HCT116 (cell line): ENCODE results near the gene SPPL2C. TPM values are rescaled to one million over a fixed set of nuclear protein-coding genes. Genes with fewer than 3 reads are reported as not detected.

Experiments
- ATAC-seq: fragments of 200-7000 bp; cut with Tn5 transposase; 2 replicates; pipeline ENCODE4 v1.9.1; 2020; ENCODE audit warnings: mild to moderate bottlenecking, moderate library complexity
- BruUV-seq: library from RNA; stranded (reverse); fragments of 400-500 nt; replicated peaks from 2 replicates; lab custom pipeline; 2021; lab: Mats Ljungman, UMichigan
- CTCF ChIA-PET: fragments of 300-600 bp; sonication (Branson Sonifier 250); formaldehyde crosslinking; loops from one replicate; lab custom pipeline; 2021; ENCODE audit warnings: antibody characterized with exemption; lab: Charles Lee
- POLR2A ChIA-PET: fragments of 300-600, 350-600 bp; sonication (Branson Sonifier 250); formaldehyde crosslinking; loops from one replicate; lab custom pipeline; 2021; ENCODE audit warnings: antibody characterized with exemption; lab: Charles Lee
- RAD21 ChIA-PET, 2 experiments: fragments of 300-600 bp; sonication (Branson Sonifier 250); formaldehyde crosslinking; loops; one replicate each; lab custom pipeline; 2023; ENCODE audit warnings: low total read pairs in 2 of 2; ENCODE audit not compliant: uncharacterized antibody in 2 of 2, unreplicated experiment in 2 of 2, low non-redundant PET in 1 of 2; lab: Charles Lee
- DNase-seq: peaks from one replicate; pipeline ENCODE4 v3.0.0-alpha.2; 2010; ENCODE audit warnings: low read depth, low spot score
- H2AFZ ChIP-seq: fragments of 200-600 bp; shearing (Covaris generic), sonication (generic); 2 replicates; pipeline ENCODE4 v1.6.1; 2017; ENCODE audit warnings: low read depth, mixed run types, mixed read lengths, antibody characterized with exemption, low read length; ENCODE audit not compliant: poor library complexity, severe bottlenecking
- H3K27ac ChIP-seq: 2 replicates; pipeline ENCODE4 v1.5.1; 2012; ENCODE audit warnings: low read depth, low read length
- H3K27me3 ChIP-seq: fragments of 200-600 bp; sonication (generic); 2 replicates; pipeline ENCODE4 v1.6.1; 2016; ENCODE audit warnings: mixed run types, low read length, mixed read lengths; ENCODE audit not compliant: insufficient read depth
- H3K36me3 ChIP-seq, 2 experiments: fragments of 200-500 bp in 1 of 2; fragments of 200-600 bp in 1 of 2; sonication (Bioruptor generic) in 1 of 2; sonication (generic) in 1 of 2; 2 replicates each; pipeline versions ENCODE4 v1.5.1 to v1.6.1; 2014 to 2016; ENCODE audit warnings: low read length in 2 of 2, inconsistent platforms in 1 of 2, mixed read lengths in 1 of 2, mixed run types in 1 of 2; ENCODE audit not compliant: insufficient read depth in 2 of 2, control insufficient read depth in 1 of 2
- H3K4me1 ChIP-seq, 2 experiments: fragments of 200-600 bp in 1 of 2; sonication (generic) in 1 of 2; 2 replicates each; pipeline versions ENCODE4 v1.5.1 to v1.6.1; 2012 to 2017; ENCODE audit warnings: low read length in 2 of 2, inconsistent platforms in 1 of 2, mild to moderate bottlenecking in 1 of 2, mixed read lengths in 1 of 2, mixed run types in 1 of 2, moderate library complexity in 1 of 2; ENCODE audit not compliant: insufficient read depth in 2 of 2, control insufficient read depth in 1 of 2
- H3K4me2 ChIP-seq: fragments of 200-600 bp; sonication (generic); 2 replicates; pipeline ENCODE4 v1.6.1; 2017; ENCODE audit warnings: mixed run types, low read length, mixed read lengths
- H3K4me3 ChIP-seq, 2 experiments: fragments of 200-600 bp in 1 of 2; sonication (generic) in 1 of 2; replicated peaks in 1 of 2; 2 replicates each; pipeline ENCODE4 v1.5.1; 2011 to 2016; ENCODE audit warnings: low read length in 2 of 2, control low read depth in 1 of 2, low read depth in 1 of 2, mild to moderate bottlenecking in 1 of 2, mixed read lengths in 1 of 2, mixed run types in 1 of 2
- H3K79me2 ChIP-seq: fragments of 200-600 bp; sonication (generic); 2 replicates; pipeline ENCODE4 v1.6.1; 2017; ENCODE audit warnings: mild to moderate bottlenecking, mixed run types, low read length, moderate library complexity, mixed read lengths; ENCODE audit not compliant: insufficient read depth
- H3K9ac ChIP-seq: fragments of 200-600 bp; sonication (generic); 2 replicates; pipeline ENCODE4 v1.6.1; 2016; ENCODE audit warnings: low read length, mixed read lengths
- H3K9me2 ChIP-seq: fragments of 200-600 bp; sonication (generic), shearing (Covaris generic); 2 replicates; pipeline ENCODE4 v1.6.1; 2017; ENCODE audit warnings: mixed run types, mild to moderate bottlenecking, moderate library complexity; ENCODE audit not compliant: insufficient read depth
- H3K9me3 ChIP-seq, 2 experiments: fragments of 200-500 bp in 1 of 2; fragments of 200-600 bp in 1 of 2; sonication (Bioruptor generic) in 1 of 2; sonication (generic) in 1 of 2; 2 replicates each; pipeline ENCODE4 v1.6.1; 2014 to 2017; ENCODE audit warnings: low read length in 2 of 2, mixed read lengths in 2 of 2, inconsistent platforms in 1 of 2, low read depth in 1 of 2, mild to moderate bottlenecking in 1 of 2, mixed run types in 1 of 2, moderate library complexity in 1 of 2; ENCODE audit not compliant: control insufficient read depth in 1 of 2, insufficient read depth in 1 of 2
- H4K20me1 ChIP-seq: fragments of 200-600 bp; sonication (generic), shearing (Covaris generic); 2 replicates; pipeline ENCODE4 v1.6.1; 2017; ENCODE audit warnings: mixed run types, mild to moderate bottlenecking, moderate library complexity; ENCODE audit not compliant: insufficient read depth
- CEBPB ChIP-seq: IDR thresholded peaks from 2 replicates; pipeline ENCODE4 v1.6.1; 2012; ENCODE audit warnings: low read depth
- CTCF ChIP-seq, 3 experiments: fragments of 200-600 bp in 1 of 3; sonication (generic) in 1 of 3; IDR thresholded peaks in 2 of 3; conservative IDR thresholded peaks in 1 of 3; 2 replicates each; pipeline ENCODE4 v1.5.1; 2012 to 2017; ENCODE audit warnings: low read depth in 2 of 3, low read length in 2 of 3, antibody characterized with exemption in 1 of 3, borderline replicate concordance in 1 of 3, control low read depth in 1 of 3, mild to moderate bottlenecking in 1 of 3, mixed read lengths in 1 of 3, mixed run types in 1 of 3, moderate library complexity in 1 of 3; ENCODE audit not compliant: insufficient read depth in 1 of 3
- EGR1 ChIP-seq: IDR thresholded peaks from 2 replicates; pipeline ENCODE4 v1.6.1; 2012; ENCODE audit warnings: low read depth
- ELF1 ChIP-seq: IDR thresholded peaks from 2 replicates; pipeline ENCODE4 v1.6.1; 2012; ENCODE audit warnings: low read depth, borderline replicate concordance
- FOSL1 ChIP-seq: IDR thresholded peaks from 2 replicates; pipeline ENCODE4 v1.6.1; 2012; ENCODE audit warnings: low read depth
- JUND ChIP-seq: IDR thresholded peaks from 2 replicates; pipeline ENCODE4 v1.6.1; 2012
- SRF ChIP-seq: IDR thresholded peaks from 2 replicates; pipeline ENCODE4 v1.6.1; 2012; ENCODE audit warnings: low read depth
- YY1 ChIP-seq: IDR thresholded peaks from 2 replicates; pipeline ENCODE4 v1.6.1; 2011; ENCODE audit warnings: low read length, low read depth, moderate library complexity, mild to moderate bottlenecking; ENCODE audit not compliant: insufficient replicate concordance; ENCODE audit errors: extremely low read depth
- ZFX ChIP-seq: fragments of 450-650 bp; IDR thresholded peaks from 2 replicates; pipeline ENCODE4 v1.6.1; 2017
- ZNF274 ChIP-seq: fragments of 200-500 bp; sonication (Bioruptor generic); IDR thresholded peaks from 2 replicates; pipeline ENCODE4 v1.6.1; 2014; ENCODE audit warnings: mild to moderate bottlenecking, low read depth, low read length, inconsistent platforms
- intact Hi-C: fragments of 100-400 bp; cut with micrococcal nuclease; formaldehyde crosslinking; loops from 2 replicates; pipeline ENCODE4 v1.10.0; 2022
- total RNA-seq: library from RNA; stranded (reverse); gene quantifications from one replicate; pipeline ENCODE4 v1.2.1, GENCODE V29; 2021; ENCODE audit not compliant: unreplicated experiment
- TF ChIP-seq, protein P1 (sequence below): IDR thresholded peaks from 2 replicates; pipeline ENCODE4 v1.6.1; 2012; ENCODE audit warnings: low read depth
- TF ChIP-seq, protein P2 (sequence below): IDR thresholded peaks from 2 replicates; pipeline ENCODE4 v1.6.1; 2012

SPPL2C gene
- total RNA-seq, 1 experiment from 2014 or later = not detected

- Histone ChIP-seq H3K36me3 (no peaks in the 10 kb centered on the region), H3K9me2 (no peaks in the 10 kb centered on the region), H3K27me3 (no peaks in the 10 kb centered on the region), H3K4me1 (peaks cover 0 to 5% of the 10 kb centered on the region in 2 experiments; a peak in 2 of 4 replicates)
- no TSS peak for BruUV-seq
- ChIA-PET CTCF (interaction anchor here (1.0 to 1.9 kb wide), 4 partner anchors 11 to 179 kb away, joined by 3 to 5 read pairs (median 4); no protein-coding TSS in a partner anchor), POLR2A (no interaction called here)
- TF ChIP-seq EGR1 = no peak
- no peak for TF ChIP-seq YY1
- TF ChIP-seq FOSL1 = no peak
- no peak for TF ChIP-seq SRF
- no peak for TF ChIP-seq CTCF (IDR thresholded peaks at IDR 0.05 in 2 of 3, conservative IDR thresholded peaks at IDR 0.05 in 1 of 3; ENCODE audit: borderline replicate concordance in 1 of 3, insufficient read depth in 1 of 3, low read depth in 2 of 3, low read length in 2 of 3)
- TF ChIP-seq, protein P1, sequence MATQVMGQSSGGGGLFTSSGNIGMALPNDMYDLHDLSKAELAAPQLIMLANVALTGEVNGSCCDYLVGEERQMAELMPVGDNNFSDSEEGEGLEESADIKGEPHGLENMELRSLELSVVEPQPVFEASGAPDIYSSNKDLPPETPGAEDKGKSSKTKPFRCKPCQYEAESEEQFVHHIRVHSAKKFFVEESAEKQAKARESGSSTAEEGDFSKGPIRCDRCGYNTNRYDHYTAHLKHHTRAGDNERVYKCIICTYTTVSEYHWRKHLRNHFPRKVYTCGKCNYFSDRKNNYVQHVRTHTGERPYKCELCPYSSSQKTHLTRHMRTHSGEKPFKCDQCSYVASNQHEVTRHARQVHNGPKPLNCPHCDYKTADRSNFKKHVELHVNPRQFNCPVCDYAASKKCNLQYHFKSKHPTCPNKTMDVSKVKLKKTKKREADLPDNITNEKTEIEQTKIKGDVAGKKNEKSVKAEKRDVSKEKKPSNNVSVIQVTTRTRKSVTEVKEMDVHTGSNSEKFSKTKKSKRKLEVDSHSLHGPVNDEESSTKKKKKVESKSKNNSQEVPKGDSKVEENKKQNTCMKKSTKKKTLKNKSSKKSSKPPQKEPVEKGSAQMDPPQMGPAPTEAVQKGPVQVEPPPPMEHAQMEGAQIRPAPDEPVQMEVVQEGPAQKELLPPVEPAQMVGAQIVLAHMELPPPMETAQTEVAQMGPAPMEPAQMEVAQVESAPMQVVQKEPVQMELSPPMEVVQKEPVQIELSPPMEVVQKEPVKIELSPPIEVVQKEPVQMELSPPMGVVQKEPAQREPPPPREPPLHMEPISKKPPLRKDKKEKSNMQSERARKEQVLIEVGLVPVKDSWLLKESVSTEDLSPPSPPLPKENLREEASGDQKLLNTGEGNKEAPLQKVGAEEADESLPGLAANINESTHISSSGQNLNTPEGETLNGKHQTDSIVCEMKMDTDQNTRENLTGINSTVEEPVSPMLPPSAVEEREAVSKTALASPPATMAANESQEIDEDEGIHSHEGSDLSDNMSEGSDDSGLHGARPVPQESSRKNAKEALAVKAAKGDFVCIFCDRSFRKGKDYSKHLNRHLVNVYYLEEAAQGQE = no peak
- no peak for TF ChIP-seq ELF1
- no peak for TF ChIP-seq JUND
- no peak for TF ChIP-seq ZNF274
- TF ChIP-seq ZFX = no peak
- no peak for TF ChIP-seq CEBPB
- TF ChIP-seq, protein P2, sequence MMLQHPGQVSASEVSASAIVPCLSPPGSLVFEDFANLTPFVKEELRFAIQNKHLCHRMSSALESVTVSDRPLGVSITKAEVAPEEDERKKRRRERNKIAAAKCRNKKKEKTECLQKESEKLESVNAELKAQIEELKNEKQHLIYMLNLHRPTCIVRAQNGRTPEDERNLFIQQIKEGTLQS = no peak
- TF ChIP-seq, all 23 proteins: peak for 0
- Histone ChIP-seq H3K4me2 (no peak overlapping the region), H3K4me3 (no peak overlapping the region), H3K79me2 (no peaks in the 10 kb centered on the region), H2AFZ (no peak overlapping the region), H3K9me3 (no peaks in the 10 kb centered on the region), H3K27ac (no peak overlapping the region), H3K9ac (no peak overlapping the region), H4K20me1 (no peaks in the 10 kb centered on the region)
- ATAC-seq (no peak), DNase-seq (no peak)
- RAD21 ChIA-PET = no interaction called here
- intact Hi-C loops = no loop called here
Observed at GRCh38 chr17:45819632-45820031, 25.0 kb upstream of the SPPL2C start.
